ENCODE data around the gene TSPAN5.

The TSPAN5 gene

DNA sequence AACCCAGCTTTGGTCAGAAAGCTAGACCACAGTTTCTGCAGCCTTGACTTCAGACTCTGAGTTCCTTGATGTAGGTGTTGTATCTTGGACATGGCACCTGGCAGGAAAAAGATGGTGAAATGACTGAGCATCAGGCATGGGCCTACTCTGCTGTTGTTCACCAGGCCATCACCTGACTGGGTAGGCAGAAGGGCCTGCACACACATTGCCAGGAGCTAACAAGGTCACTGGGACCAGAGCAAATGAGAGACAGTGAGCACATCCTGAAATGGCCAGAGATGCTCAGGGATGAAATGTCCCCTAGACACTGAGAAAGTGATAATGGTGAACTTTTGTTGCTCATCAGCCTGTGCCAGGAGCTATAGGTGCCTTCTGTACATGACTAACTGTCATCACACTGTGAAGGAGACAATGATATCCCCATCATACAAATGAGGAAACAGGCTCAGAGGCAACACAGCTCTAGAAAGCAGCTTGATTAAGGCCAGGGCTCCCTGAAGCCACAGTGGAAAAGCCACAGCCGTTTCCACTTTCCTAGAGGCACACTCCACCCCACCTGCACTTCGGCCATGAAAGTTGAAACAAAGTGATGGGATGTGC, 128.3 kb downstream of the TSPAN5 start:
- H3K4me3 ChIP-seq (ENCODE audit: low read depth, low read length), result no peak overlapping the region

DNA sequence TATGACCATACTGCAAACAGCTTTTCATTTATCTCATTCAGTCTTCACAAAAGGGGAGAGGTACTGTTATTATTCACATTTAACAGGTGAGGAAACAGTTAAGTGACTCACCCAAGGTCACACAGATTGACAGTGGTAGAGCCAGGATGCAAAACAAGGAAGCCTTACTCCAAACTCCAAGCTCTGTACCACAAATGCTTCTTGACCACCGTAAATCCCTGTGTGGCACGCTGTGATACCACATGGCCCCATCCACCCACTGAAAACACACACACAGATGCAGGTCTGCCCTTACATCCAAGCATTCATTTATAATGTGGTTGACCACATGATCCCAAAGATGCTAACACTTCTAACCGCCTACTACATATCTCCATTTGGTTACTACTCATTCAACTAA, 129.5 kb downstream of the TSPAN5 start:
- no peaks in the 10 kb centered on the region for H3K36me3 ChIP-seq (ENCODE audit: control insufficient read depth, insufficient read depth, low read length)
- no peak overlapping the region for H3K9ac ChIP-seq (ENCODE audit: low read depth, low read length)
- H3K4me3 ChIP-seq (ENCODE audit: low read depth, low read length), result no peak overlapping the region
- no peaks in the 10 kb centered on the region for H3K4me1 ChIP-seq (ENCODE audit: control insufficient read depth, insufficient read depth, low read length)
- no peaks in the 10 kb centered on the region for H3K9me3 ChIP-seq (ENCODE audit: control insufficient read depth, insufficient read depth, low read length)
- H3K27me3 ChIP-seq (ENCODE audit: control insufficient read depth, insufficient read depth, low read length), result no peaks in the 10 kb centered on the region

More for the DNA sequence above, 128.3 kb downstream of the TSPAN5 start:
- Histone ChIP-seq H3K4me1 (ENCODE audit: control insufficient read depth, insufficient read depth, low read length) (no peaks in the 10 kb centered on the region), H3K36me3 (ENCODE audit: control insufficient read depth, insufficient read depth, low read length) (no peaks in the 10 kb centered on the region), H3K27me3 (ENCODE audit: control insufficient read depth, insufficient read depth, low read length) (no peaks in the 10 kb centered on the region), H3K9me3 (ENCODE audit: control insufficient read depth, insufficient read depth, low read length) (no peaks in the 10 kb centered on the region), H3K9ac (ENCODE audit: low read depth, low read length) (no peak overlapping the region)

DNA sequence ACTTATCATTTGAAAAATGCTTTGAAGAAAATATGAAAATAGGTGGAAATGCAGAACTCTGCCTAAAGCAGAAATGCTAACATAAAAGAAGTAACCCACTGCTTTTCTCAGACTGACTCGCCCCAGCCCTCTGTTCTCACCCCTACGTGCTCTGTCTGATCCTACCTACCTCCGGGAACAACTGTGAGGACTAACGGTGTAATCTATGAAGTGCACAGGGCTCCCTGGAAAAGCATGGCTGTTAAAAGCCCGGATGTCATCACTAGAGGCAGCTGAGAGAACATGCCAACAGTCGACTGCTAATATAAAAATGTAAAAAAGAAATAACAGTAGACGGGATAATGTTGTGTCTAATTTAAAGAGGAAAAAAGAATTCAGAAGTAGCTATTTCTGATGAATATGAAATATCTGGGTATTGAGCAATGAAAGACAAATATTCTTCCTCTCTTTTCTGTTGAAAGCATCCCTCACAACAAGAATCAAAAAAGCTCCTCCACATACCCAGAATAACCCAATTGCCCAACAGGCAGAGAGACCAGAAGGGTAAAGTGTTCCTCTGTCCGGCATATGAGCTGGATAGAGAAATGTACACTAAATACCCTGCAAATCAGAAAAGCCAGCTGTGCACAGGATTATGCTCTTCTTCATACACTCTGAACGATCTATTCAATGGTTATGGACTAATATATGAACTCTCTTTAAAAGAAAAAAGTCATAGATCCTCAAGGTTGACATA, 130.7 kb downstream of the TSPAN5 start:
- no peak overlapping the region for H3K4me3 ChIP-seq (ENCODE audit: low read depth, low read length)
- no peak overlapping the region for H3K9ac ChIP-seq (ENCODE audit: low read depth, low read length)
- H3K9me3 ChIP-seq (ENCODE audit: control insufficient read depth, insufficient read depth, low read length), result no peaks in the 10 kb centered on the region
- no peaks in the 10 kb centered on the region for H3K27me3 ChIP-seq (ENCODE audit: control insufficient read depth, insufficient read depth, low read length)
- H3K4me1 ChIP-seq (ENCODE audit: control insufficient read depth, insufficient read depth, low read length), result peaks cover 1% of the 10 kb centered on the region
- H3K36me3 ChIP-seq (ENCODE audit: control insufficient read depth, insufficient read depth, low read length), result no peaks in the 10 kb centered on the region

DNA sequence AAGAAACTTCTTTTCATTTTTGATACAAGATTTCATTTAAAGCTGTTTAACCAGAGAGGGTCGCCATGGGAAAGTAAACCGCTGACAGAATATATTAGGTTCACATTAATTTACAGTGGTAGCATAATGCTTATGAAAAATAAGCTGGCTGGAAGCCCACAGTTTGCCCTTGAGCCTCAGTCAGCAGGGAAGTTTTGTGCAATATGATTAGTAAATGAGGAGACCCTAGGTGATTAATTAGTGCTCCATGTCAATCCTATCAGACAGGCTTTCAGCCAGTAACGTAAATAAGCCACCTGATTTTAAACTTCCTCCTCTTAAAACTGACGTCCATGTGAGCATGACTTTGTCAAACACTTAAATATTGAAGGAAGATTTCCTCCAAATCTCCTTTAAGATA, 134.2 kb downstream of the TSPAN5 start:
- Histone ChIP-seq H3K36me3 (ENCODE audit: control insufficient read depth, insufficient read depth, low read length) (no peaks in the 10 kb centered on the region), H3K9me3 (ENCODE audit: control insufficient read depth, insufficient read depth, low read length) (no peaks in the 10 kb centered on the region), H3K4me3 (ENCODE audit: low read depth, low read length) (no peak overlapping the region), H3K4me1 (ENCODE audit: control insufficient read depth, insufficient read depth, low read length) (peaks cover 4% of the 10 kb centered on the region), H3K9ac (ENCODE audit: low read depth, low read length) (no peak overlapping the region), H3K27me3 (ENCODE audit: control insufficient read depth, insufficient read depth, low read length) (no peaks in the 10 kb centered on the region)

DNA sequence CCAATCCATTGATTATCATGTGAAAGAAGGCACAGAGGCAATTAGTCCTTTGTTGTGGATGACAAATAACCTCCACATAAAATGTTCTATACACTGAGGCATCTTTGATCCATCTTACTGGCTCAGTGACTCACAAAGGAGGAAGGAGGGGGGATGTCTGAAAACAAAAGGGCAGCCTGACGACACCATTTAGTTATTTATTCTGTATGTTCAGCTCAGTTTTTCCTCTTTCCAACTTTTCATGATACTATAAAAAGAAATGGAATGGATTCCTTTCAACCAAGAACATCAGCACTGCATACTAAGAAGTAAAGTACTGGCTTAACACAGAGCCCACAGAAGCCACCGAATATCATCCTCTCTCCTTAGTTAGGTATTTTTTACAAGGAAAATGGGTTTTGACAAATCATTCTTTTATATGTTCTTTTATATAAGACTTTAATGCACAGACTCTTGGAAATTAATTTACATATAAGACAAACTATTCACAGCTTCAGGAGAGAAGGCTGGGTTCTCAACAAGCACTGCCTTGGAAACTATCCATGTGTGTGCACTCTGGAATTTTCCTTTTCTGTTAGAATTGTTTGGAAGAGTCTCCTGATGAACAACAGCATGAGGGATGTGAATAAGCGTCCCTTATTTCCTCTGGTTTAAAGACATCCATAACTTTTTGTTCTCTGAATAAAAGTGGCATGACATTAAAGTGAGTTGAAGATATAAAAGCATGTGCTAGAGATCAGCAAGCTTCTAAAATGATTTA, 135.6 kb downstream of the TSPAN5 start:
- no peak overlapping the region for H3K4me3 ChIP-seq (ENCODE audit: low read depth, low read length)
- H3K9me3 ChIP-seq (ENCODE audit: control insufficient read depth, insufficient read depth, low read length), result no peaks in the 10 kb centered on the region
- H3K4me1 ChIP-seq (ENCODE audit: control insufficient read depth, insufficient read depth, low read length), result peaks cover 8% of the 10 kb centered on the region
- no peaks in the 10 kb centered on the region for H3K36me3 ChIP-seq (ENCODE audit: control insufficient read depth, insufficient read depth, low read length)
- no peak overlapping the region for H3K9ac ChIP-seq (ENCODE audit: low read depth, low read length)
- no peaks in the 10 kb centered on the region for H3K27me3 ChIP-seq (ENCODE audit: control insufficient read depth, insufficient read depth, low read length)

DNA sequence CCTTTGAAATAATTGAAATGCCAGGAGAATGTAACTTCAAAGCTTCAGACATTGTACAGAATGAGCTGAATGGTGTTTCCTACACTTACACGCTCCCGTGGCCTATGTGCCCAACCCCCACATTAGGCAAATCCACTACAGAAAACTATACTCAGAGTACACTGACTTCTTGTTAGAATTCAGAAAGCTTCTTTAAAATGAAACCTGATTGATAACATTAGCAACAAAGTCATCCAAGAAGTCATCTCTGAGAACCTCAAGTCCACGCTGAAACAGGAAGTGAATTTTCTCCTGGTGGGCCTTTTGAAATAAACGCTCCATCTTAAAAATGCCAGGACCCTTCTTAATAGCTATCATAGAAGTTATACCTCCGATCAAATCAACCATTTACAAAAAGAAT, 136.3 kb downstream of the TSPAN5 start:
- Histone ChIP-seq H3K27me3 (ENCODE audit: control insufficient read depth, insufficient read depth, low read length) (no peaks in the 10 kb centered on the region), H3K9ac (ENCODE audit: low read depth, low read length) (no peak overlapping the region), H3K9me3 (ENCODE audit: control insufficient read depth, insufficient read depth, low read length) (no peaks in the 10 kb centered on the region), H3K4me3 (ENCODE audit: low read depth, low read length) (no peak overlapping the region), H3K36me3 (ENCODE audit: control insufficient read depth, insufficient read depth, low read length) (no peaks in the 10 kb centered on the region), H3K4me1 (ENCODE audit: control insufficient read depth, insufficient read depth, low read length) (peaks cover 8% of the 10 kb centered on the region)

DNA sequence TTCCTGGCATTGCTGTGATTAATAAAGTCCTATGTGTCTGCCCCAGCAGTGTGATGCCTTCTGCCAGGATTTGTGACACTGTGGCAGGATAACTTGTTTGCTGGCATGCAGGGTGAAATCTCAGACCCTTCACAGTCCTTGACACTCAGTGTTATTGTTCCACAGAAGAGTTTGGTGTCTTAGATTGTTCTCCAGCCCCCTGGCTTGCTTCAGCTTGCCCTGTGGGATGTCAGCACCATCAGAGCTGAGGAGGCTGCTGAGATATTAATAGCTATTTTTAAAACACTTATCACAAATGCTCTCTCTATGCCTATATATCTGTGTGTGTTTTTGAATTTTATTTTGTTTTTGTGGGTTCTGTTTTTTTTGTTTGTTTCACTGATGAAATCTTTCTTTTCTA, 136.9 kb downstream of the TSPAN5 start:
- Histone ChIP-seq H3K4me3 (ENCODE audit: low read depth, low read length) (no peak overlapping the region), H3K36me3 (ENCODE audit: control insufficient read depth, insufficient read depth, low read length) (no peaks in the 10 kb centered on the region), H3K9me3 (ENCODE audit: control insufficient read depth, insufficient read depth, low read length) (no peaks in the 10 kb centered on the region), H3K9ac (ENCODE audit: low read depth, low read length) (no peak overlapping the region), H3K4me1 (ENCODE audit: control insufficient read depth, insufficient read depth, low read length) (peaks cover 9% of the 10 kb centered on the region), H3K27me3 (ENCODE audit: control insufficient read depth, insufficient read depth, low read length) (no peaks in the 10 kb centered on the region)

DNA sequence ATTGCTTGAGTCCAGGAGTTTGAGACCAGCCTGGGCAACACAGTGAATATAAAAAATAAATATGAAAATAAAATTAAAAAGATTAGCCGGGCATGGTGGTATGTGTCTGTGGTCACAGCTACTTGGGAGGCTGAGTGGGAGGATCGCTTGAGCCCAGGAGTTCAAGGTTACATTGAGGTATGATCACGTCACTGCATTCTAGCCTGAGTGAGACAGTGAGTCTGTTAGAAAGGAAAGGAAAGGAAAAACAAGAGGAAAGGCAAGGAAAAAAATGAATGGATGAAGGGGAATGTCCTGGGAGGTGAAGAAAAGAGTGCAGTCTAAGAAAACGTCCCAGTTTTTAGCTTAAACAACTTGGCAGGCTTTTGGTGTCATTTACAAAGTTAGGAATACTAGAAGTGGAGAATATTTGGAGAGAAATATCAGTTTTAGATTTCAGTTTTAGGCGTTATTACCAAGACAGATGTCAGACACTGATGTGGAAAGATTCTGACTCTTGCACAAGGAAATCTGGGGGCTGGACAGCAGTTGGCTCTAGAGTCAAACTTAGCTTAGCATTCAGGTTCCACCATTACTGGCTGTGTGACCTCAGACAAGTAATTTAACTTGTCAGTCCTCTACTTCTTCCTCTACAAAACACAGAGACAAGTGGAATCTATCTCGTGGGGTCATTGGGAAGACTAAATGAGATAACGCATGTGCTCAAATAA, 139.0 kb downstream of the TSPAN5 start:
- Histone ChIP-seq H3K9ac (ENCODE audit: low read depth, low read length) (no peak overlapping the region), H3K27me3 (ENCODE audit: control insufficient read depth, insufficient read depth, low read length) (no peaks in the 10 kb centered on the region), H3K9me3 (ENCODE audit: control insufficient read depth, insufficient read depth, low read length) (no peaks in the 10 kb centered on the region), H3K36me3 (ENCODE audit: control insufficient read depth, insufficient read depth, low read length) (no peaks in the 10 kb centered on the region), H3K4me1 (ENCODE audit: control insufficient read depth, insufficient read depth, low read length) (peaks cover 11% of the 10 kb centered on the region), H3K4me3 (ENCODE audit: low read depth, low read length) (no peak overlapping the region)

DNA sequence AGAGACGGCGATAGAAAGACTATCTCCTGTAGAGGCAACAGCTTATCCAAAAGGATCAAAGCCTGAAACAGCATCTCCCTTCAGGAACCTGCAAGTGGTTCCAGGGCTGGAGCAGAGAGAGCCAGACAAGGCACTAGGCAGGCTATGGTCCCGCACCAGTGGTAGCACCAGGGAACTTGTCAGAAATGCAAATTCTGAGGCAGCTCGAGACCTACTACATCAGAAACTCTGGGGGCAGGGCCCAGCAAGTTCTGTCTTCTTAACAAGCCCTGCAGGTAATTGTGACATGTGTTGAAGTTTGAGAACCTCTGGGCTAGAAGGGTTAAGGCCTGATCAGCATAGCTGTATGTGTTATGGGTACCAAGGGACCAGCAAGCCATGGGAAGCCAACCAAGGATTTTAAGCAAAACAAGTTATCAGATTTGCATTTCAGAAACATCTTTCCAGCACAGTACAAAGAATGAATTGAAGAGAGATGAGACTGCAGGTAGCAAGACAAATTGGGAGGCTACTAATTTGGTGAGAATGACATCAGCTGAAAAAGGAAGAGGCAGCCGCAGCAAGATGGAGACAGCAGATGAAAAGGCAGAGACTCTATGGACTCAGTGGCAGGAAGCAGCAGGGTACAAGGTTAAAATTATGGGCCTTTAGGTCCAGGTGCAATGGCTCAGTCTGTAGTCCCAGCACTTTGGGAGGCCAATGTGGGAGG, 139.7 kb downstream of the TSPAN5 start:
- Histone ChIP-seq H3K9ac (ENCODE audit: low read depth, low read length) (no peak overlapping the region), H3K4me3 (ENCODE audit: low read depth, low read length) (no peak overlapping the region), H3K4me1 (ENCODE audit: control insufficient read depth, insufficient read depth, low read length) (peaks cover 11% of the 10 kb centered on the region)

DNA sequence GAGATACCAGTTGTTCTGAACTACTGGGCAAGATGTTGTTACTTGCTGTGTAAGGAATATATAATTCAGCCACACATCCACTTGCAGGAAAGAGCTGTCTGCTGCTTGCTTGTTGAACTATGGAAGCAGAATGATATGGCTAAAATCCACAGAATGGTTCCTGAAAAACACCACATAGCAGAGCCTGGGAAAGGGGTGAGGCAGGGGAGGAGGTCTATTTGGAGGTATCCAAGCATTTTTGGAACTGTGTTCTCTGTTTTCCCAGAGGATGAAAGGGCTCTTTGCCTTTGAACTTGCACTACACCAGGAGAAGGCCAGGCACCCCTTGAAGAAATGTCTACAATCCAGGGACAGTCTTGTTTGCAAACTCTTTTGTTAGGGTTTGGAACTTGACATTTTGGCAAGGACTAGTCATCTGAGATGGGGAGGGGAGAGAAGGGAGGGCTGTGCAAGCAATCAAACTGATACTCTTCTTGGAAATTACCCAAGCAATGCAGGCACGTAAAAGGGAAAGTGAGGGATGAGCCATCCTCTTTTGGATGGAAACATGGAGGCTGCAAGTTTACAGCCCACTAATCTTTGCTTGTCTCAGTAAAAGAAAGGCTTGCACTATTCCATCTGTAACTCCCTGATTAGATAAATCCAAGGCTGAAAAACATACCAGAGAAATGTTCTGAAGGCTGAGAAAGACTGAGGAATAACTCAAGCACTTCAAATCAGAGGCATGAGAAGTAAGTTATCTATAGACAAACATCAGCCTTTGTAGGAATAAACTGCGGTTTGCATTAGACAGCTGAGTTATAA, 141.0 kb downstream of the TSPAN5 start:
- Histone ChIP-seq H3K9me3 (ENCODE audit: control insufficient read depth, insufficient read depth, low read length) (no peaks in the 10 kb centered on the region), H3K4me1 (ENCODE audit: control insufficient read depth, insufficient read depth, low read length) (peaks cover 7% of the 10 kb centered on the region), H3K9ac (ENCODE audit: low read depth, low read length) (no peak overlapping the region), H3K4me3 (ENCODE audit: low read depth, low read length) (no peak overlapping the region), H3K27me3 (ENCODE audit: control insufficient read depth, insufficient read depth, low read length) (no peaks in the 10 kb centered on the region), H3K36me3 (ENCODE audit: control insufficient read depth, insufficient read depth, low read length) (no peaks in the 10 kb centered on the region)

More for the DNA sequence above, 139.7 kb downstream of the TSPAN5 start:
- no peaks in the 10 kb centered on the region for H3K36me3 ChIP-seq (ENCODE audit: control insufficient read depth, insufficient read depth, low read length)
- H3K9me3 ChIP-seq (ENCODE audit: control insufficient read depth, insufficient read depth, low read length), result no peaks in the 10 kb centered on the region
- H3K27me3 ChIP-seq (ENCODE audit: control insufficient read depth, insufficient read depth, low read length), result no peaks in the 10 kb centered on the region
